SK-N-SH treated with all-trans-retinoic acid at 6 μM for 48 hours (cell line): Measurements from ENCODE around the gene SAMD7.

Source experiments
- ATAC-seq: fragments of 200-7000 bp; cut with Tn5 transposase; 3 replicates; pipeline ENCODE4 v1.9.1; 2020; ENCODE audit warnings: mild to moderate bottlenecking, moderate library complexity
- ARNTL ChIP-seq: fragments of 450-650 bp; formaldehyde crosslinking; IDR thresholded peaks from 2 replicates; pipeline ENCODE4 v1.5.0; 2020; ENCODE audit warnings: low read depth, mild to moderate bottlenecking, moderate library complexity, borderline replicate concordance
- BACH2 ChIP-seq: fragments of 250-450 bp; sonication (Bioruptor Pico); IDR thresholded peaks from 2 replicates; pipeline ENCODE4 v1.9.0; 2021; ENCODE audit warnings: mild to moderate bottlenecking, borderline replicate concordance
- CREB5 ChIP-seq: fragments of 250-450 bp; sonication (Bioruptor Pico); IDR thresholded peaks from 2 replicates; pipeline ENCODE4 v1.5.1; 2020; ENCODE audit warnings: low read depth, mild to moderate bottlenecking, moderate library complexity
- CSDC2 ChIP-seq: fragments of 250-450 bp; sonication (Bioruptor Pico); IDR thresholded peaks from 2 replicates; pipeline ENCODE4 v1.5.0; 2020; ENCODE audit warnings: mild to moderate bottlenecking, moderate library complexity
- CSRNP3 ChIP-seq: fragments of 250-450 bp; sonication (Bioruptor Pico); IDR thresholded peaks from 2 replicates; pipeline ENCODE4 v1.5.1; 2021; ENCODE audit warnings: mild to moderate bottlenecking, moderate library complexity
- ESRRG ChIP-seq: fragments of 250-450 bp; sonication (Bioruptor Pico); IDR thresholded peaks from 2 replicates; pipeline ENCODE4 v1.6.1; 2021; ENCODE audit warnings: mild to moderate bottlenecking
- GLIS3 ChIP-seq: fragments of 250-450 bp; sonication (Bioruptor Pico); IDR thresholded peaks from 2 replicates; pipeline ENCODE4 v1.5.0; 2020; ENCODE audit warnings: mild to moderate bottlenecking, moderate library complexity
- ISL1 ChIP-seq: fragments of 250-450 bp; sonication (Bioruptor Pico); IDR thresholded peaks from 2 replicates; pipeline ENCODE4 v2.1.2; 2022; ENCODE audit warnings: mild to moderate bottlenecking, moderate library complexity
- OSR1 ChIP-seq: fragments of 250-450 bp; sonication (Bioruptor Pico); IDR thresholded peaks from 2 replicates; pipeline ENCODE4 v1.8.0; 2022; ENCODE audit warnings: moderate library complexity, mild to moderate bottlenecking, inconsistent platforms
- PATZ1 ChIP-seq: fragments of 250-450 bp; sonication (Bioruptor Pico); IDR thresholded peaks from 2 replicates; pipeline ENCODE4 v1.8.0; 2020; ENCODE audit warnings: mild to moderate bottlenecking, moderate library complexity, borderline replicate concordance
- PPARA ChIP-seq: fragments of 250-450 bp; sonication (Bioruptor Pico); IDR thresholded peaks from 2 replicates; pipeline ENCODE4 v1.5.0; 2020; ENCODE audit warnings: mild to moderate bottlenecking, borderline replicate concordance
- SNAI2 ChIP-seq: fragments of 250-450 bp; sonication (Bioruptor Pico); IDR thresholded peaks from 2 replicates; pipeline ENCODE4 v1.5.0; 2020; ENCODE audit warnings: mild to moderate bottlenecking, moderate library complexity
- TCF4 ChIP-seq: fragments of 250-450 bp; sonication (Bioruptor Pico); IDR thresholded peaks from 2 replicates; pipeline ENCODE4 v1.8.0; 2021; ENCODE audit warnings: mild to moderate bottlenecking, moderate library complexity, borderline replicate concordance
- TOX ChIP-seq: fragments of 250-450 bp; sonication (Bioruptor Pico); IDR thresholded peaks from 2 replicates; pipeline ENCODE4 v1.8.0; 2021; ENCODE audit warnings: mild to moderate bottlenecking, moderate library complexity, borderline replicate concordance
- TSHZ2 ChIP-seq: fragments of 250-450 bp; sonication (Bioruptor Pico); IDR thresholded peaks from 2 replicates; pipeline ENCODE4 v1.5.0; 2020; ENCODE audit warnings: mild to moderate bottlenecking, moderate library complexity
- ZC3H10 ChIP-seq: fragments of 250-450 bp; sonication (Bioruptor Pico); IDR thresholded peaks from 2 replicates; pipeline ENCODE4 v1.5.1; 2021; ENCODE audit warnings: mild to moderate bottlenecking, moderate library complexity
- ZFP3 ChIP-seq: fragments of 250-450 bp; sonication (Bioruptor Pico); IDR thresholded peaks from 2 replicates; pipeline ENCODE4 v1.5.0; 2020; ENCODE audit warnings: mild to moderate bottlenecking, moderate library complexity
- ZFP30 ChIP-seq: fragments of 450-650 bp; formaldehyde crosslinking; IDR thresholded peaks from 2 replicates; pipeline ENCODE4 v1.5.0; 2022; ENCODE audit warnings: mild to moderate bottlenecking, moderate library complexity
- ZNF565 ChIP-seq: fragments of 450-650 bp; formaldehyde crosslinking; conservative IDR thresholded peaks from 2 replicates; pipeline ENCODE4 v1.5.0; 2020; ENCODE audit warnings: low read depth, mild to moderate bottlenecking, moderate library complexity
- ZNF70 ChIP-seq: fragments of 450-650 bp; formaldehyde crosslinking; IDR thresholded peaks from 2 replicates; pipeline ENCODE4 v1.5.0; 2020; ENCODE audit warnings: mild to moderate bottlenecking, moderate library complexity
- ZNF8 ChIP-seq: fragments of 450-650 bp; formaldehyde crosslinking; IDR thresholded peaks from 2 replicates; pipeline ENCODE4 v1.5.0; 2020; ENCODE audit warnings: mild to moderate bottlenecking, moderate library complexity

Gene SAMD7

GRCh38 chr3:169907944-169908343 is 3.4 kb upstream of the SAMD7 start:
- no peak for TF ChIP-seq ZNF8
- no peak for TF ChIP-seq OSR1
- no peak for TF ChIP-seq GLIS3 (CRISPR knock-in tag)
- TF ChIP-seq PATZ1 (CRISPR knock-in tag): no peak
- no peak for TF ChIP-seq CSDC2 (CRISPR knock-in tag)
- TF ChIP-seq ZFP30 (CRISPR knock-in tag): no peak
- no peak for TF ChIP-seq ZNF70
- TF ChIP-seq ZNF565 (CRISPR knock-in tag): no peak
- no peak for TF ChIP-seq ESRRG
- TF ChIP-seq PPARA (CRISPR knock-in tag): no peak
- no peak for TF ChIP-seq TCF4 (CRISPR knock-in tag)
- TF ChIP-seq ARNTL: no peak
- no peak for TF ChIP-seq TOX (CRISPR knock-in tag)
- ATAC-seq: no peak

- TF ChIP-seq ZFP3 (no peak), ISL1 (no peak), GLIS3 (CRISPR knock-in tag) (no peak), ZC3H10 (CRISPR knock-in tag) (no peak), TSHZ2 (CRISPR knock-in tag) (no peak), BACH2 (no peak), OSR1 (no peak), ZNF8 (no peak)
- ATAC-seq: no peak
These were observed 2.0 kb downstream of the SAMD7 start for GRCh38 chr3:169913323-169913722.

- no peak for TF ChIP-seq GLIS3 (CRISPR knock-in tag)
- no peak for TF ChIP-seq CREB5 (CRISPR knock-in tag)
- TF ChIP-seq CSRNP3 (CRISPR knock-in tag): no peak
- TF ChIP-seq TOX (CRISPR knock-in tag): no peak
- TF ChIP-seq ZNF70: no peak
- no peak for TF ChIP-seq CSDC2 (CRISPR knock-in tag)
- TF ChIP-seq BACH2: no peak
- TF ChIP-seq OSR1: no peak
- no peak for TF ChIP-seq TSHZ2 (CRISPR knock-in tag)
- no peak for TF ChIP-seq ESRRG
- no peak for TF ChIP-seq ZFP3
- no peak for TF ChIP-seq SNAI2 (CRISPR knock-in tag)
- peak; percentile 63 for ATAC-seq
These were observed 2.9 kb downstream of the SAMD7 start for GRCh38 chr3:169914321-169914720.
